A549 (cell line): ENCODE results near the gene OR2A14.

Source experiments
- CHD4 ChIP-seq: fragments of 200-600 bp; sonication (generic); IDR thresholded peaks from 2 replicates; pipeline ENCODE4 v1.6.1; 2016; ENCODE audit warnings: antibody characterized with exemption, mild to moderate bottlenecking, borderline replicate concordance
- CTCF ChIP-seq: fragments of >200 bp; sonication (Bioruptor Twin); formaldehyde crosslinking; IDR thresholded peaks from 3 replicates; pipeline ENCODE4 v1.5.1; 2016
- ELK1 ChIP-seq: fragments of 150-350 bp; IDR thresholded peaks from 2 replicates; pipeline ENCODE4 v1.6.1; 2014; ENCODE audit warnings: low read depth, mild to moderate bottlenecking, low read length
- MAX ChIP-seq: IDR thresholded peaks from 2 replicates; pipeline ENCODE4 v1.6.1; 2012
- POLR2A ChIP-seq: IDR thresholded peaks from 2 replicates; pipeline ENCODE4 v1.6.1; 2012; ENCODE audit warnings: mild to moderate bottlenecking, low read length
- REST ChIP-seq: fragments of 200-600 bp; sonication (generic); IDR thresholded peaks from 2 replicates; pipeline ENCODE4 v1.6.1; 2016; ENCODE audit warnings: antibody characterized with exemption, mild to moderate bottlenecking, moderate library complexity
- SMC3 ChIP-seq: fragments of >200 bp; sonication (Bioruptor Twin); formaldehyde crosslinking; IDR thresholded peaks from 3 replicates; pipeline ENCODE4 v1.6.1; 2018; ENCODE audit warnings: inconsistent platforms

- TF ChIP-seq ELK1: no peak
- TF ChIP-seq CTCF: no peak
- TF ChIP-seq POLR2A: no peak
- no peak for TF ChIP-seq SMC3
- no peak for TF ChIP-seq MAX
- TF ChIP-seq CHD4: no peak
- no peak for TF ChIP-seq REST
These were observed 24.2 kb upstream of the OR2A14 start for GRCh38 chr7:144098776-144099175.
